Fibroblast of lung (primary cell): ENCODE measurements around the gene BMP4. TPM values are rescaled to one million over a fixed set of nuclear protein-coding genes. Genes with fewer than 3 reads are reported as not detected.

Source experiments
- DNase-seq, 2 donors: peaks; one replicate each; pipeline versions ENCODE4 v3.0.0 to v3.0.0-alpha.2; 2010; ENCODE audit warnings: low read depth in 2 of 2
- H2AFZ ChIP-seq: 2 replicates; pipeline ENCODE4 v1.5.1; 2012; ENCODE audit warnings: low read length, control low read depth, inconsistent platforms
- H3K27ac ChIP-seq: 2 replicates; pipeline ENCODE4 v1.5.1; 2011; ENCODE audit warnings: low read length, control low read depth; ENCODE audit not compliant: insufficient read depth
- H3K27me3 ChIP-seq: 2 replicates; pipeline ENCODE4 v1.5.1; 2011; ENCODE audit warnings: mild to moderate bottlenecking, low read length; ENCODE audit not compliant: control insufficient read depth, insufficient read depth
- H3K36me3 ChIP-seq: 2 replicates; pipeline ENCODE4 v1.5.1; 2011; ENCODE audit warnings: low read length; ENCODE audit not compliant: control insufficient read depth, insufficient read depth
- H3K4me1 ChIP-seq: 2 replicates; pipeline ENCODE4 v1.5.1; 2011; ENCODE audit warnings: low read length; ENCODE audit not compliant: control insufficient read depth, insufficient read depth; ENCODE audit errors: extremely low read depth
- H3K4me2 ChIP-seq: 2 replicates; pipeline ENCODE4 v1.5.1; 2011; ENCODE audit warnings: low read length, control low read depth; ENCODE audit not compliant: insufficient read depth; ENCODE audit errors: extremely low read depth
- H3K4me3 ChIP-seq, 4 experiments: fragments of 200-600 bp in 1 of 4; sonication (generic) in 1 of 4; replicated peaks in 1 of 4; 2 replicates each; pipeline ENCODE4 v1.5.1; 2011 to 2016; ENCODE audit warnings: low read length in 4 of 4, low read depth in 3 of 4, mild to moderate bottlenecking in 3 of 4, control low read depth in 2 of 4, inconsistent platforms in 1 of 4, mixed read lengths in 1 of 4; ENCODE audit not compliant: insufficient read depth in 1 of 4; ENCODE audit errors: control extremely low read depth in 1 of 4
- H3K79me2 ChIP-seq: 2 replicates; pipeline ENCODE4 v1.5.1; 2012; ENCODE audit warnings: mild to moderate bottlenecking, low read length, inconsistent platforms; ENCODE audit not compliant: control insufficient read depth, insufficient read depth
- H3K9ac ChIP-seq: 2 replicates; pipeline ENCODE4 v1.5.1; 2011; ENCODE audit warnings: mild to moderate bottlenecking, low read length, control low read depth; ENCODE audit not compliant: insufficient read depth
- H3K9me3 ChIP-seq: 2 replicates; pipeline ENCODE4 v1.5.1; 2012; ENCODE audit warnings: low read depth, low read length; ENCODE audit not compliant: control insufficient read depth, insufficient read depth
- H4K20me1 ChIP-seq: 2 replicates; pipeline ENCODE4 v1.5.1; 2011; ENCODE audit warnings: low read length; ENCODE audit not compliant: control insufficient read depth, insufficient read depth; ENCODE audit errors: extremely low read depth
- CTCF ChIP-seq, 2 donors: IDR thresholded peaks in 1 of 2; conservative IDR thresholded peaks in 1 of 2; 1 replicate in 1 of 2; 2 replicates in 1 of 2; pipeline ENCODE4 v1.5.1; 2011 to 2012; ENCODE audit warnings: low read length in 2 of 2, control low read depth in 1 of 2, inconsistent platforms in 1 of 2, low read depth in 1 of 2, mild to moderate bottlenecking in 1 of 2
- EZH2 ChIP-seq: IDR thresholded peaks from 2 replicates; pipeline ENCODE4 v1.5.1; 2012; ENCODE audit warnings: low read length, control low read depth, mild to moderate bottlenecking; ENCODE audit errors: missing control alignments
- polyA plus RNA-seq, 2 donors: library from polyadenylated mRNA; depleted of rRNA in 1 of 2; stranded (reverse) in 1 of 2; unstranded in 1 of 2; fragments of >200 nt; gene quantifications; 2 replicates each; pipeline ENCODE4 v1.2.1, GENCODE V29; 2011 to 2012; ENCODE audit warnings: missing spikeins in 1 of 2
- total RNA-seq: library from RNA; depleted of rRNA; stranded (reverse); fragments of >200 nt; gene quantifications from 2 replicates; pipeline ENCODE4 v1.2.1, GENCODE V29; 2014

Gene BMP4
- total and polyA plus RNA-seq, 2 donors (not counting 1 experiment from before 2014, with no cell fraction given), result 11.4 to 77.5 TPM

- H3K4me3 ChIP-seq, result no peak overlapping the region
- H2AFZ ChIP-seq, result no peak overlapping the region
- peaks cover 11% of the 10 kb centered on the region for H3K4me1 ChIP-seq
- no peak overlapping the region for H3K27ac ChIP-seq
- no peaks in the 10 kb centered on the region for H3K9me3 ChIP-seq
- H3K4me2 ChIP-seq, result peak overlapping the region; percentile 25
- no peak overlapping the region for H3K9ac ChIP-seq
- no peak for TF ChIP-seq EZH2
- TF ChIP-seq CTCF (conservative IDR thresholded peaks at IDR 0.05 in 1 of 2, IDR thresholded peaks at IDR 0.05 in 1 of 2; ENCODE audit: low read depth in 1 of 2, low read length in 2 of 2), result no peak
- H3K79me2 ChIP-seq, result no peaks in the 10 kb centered on the region
- no peaks in the 10 kb centered on the region for H3K27me3 ChIP-seq
- peak; percentile 44 to 61 for DNase-seq
- no peaks in the 10 kb centered on the region for H4K20me1 ChIP-seq
- no peaks in the 10 kb centered on the region for H3K36me3 ChIP-seq
Measured at GRCh38 chr14:53927171-53927570, 29.5 kb downstream of the BMP4 start.

DNA sequence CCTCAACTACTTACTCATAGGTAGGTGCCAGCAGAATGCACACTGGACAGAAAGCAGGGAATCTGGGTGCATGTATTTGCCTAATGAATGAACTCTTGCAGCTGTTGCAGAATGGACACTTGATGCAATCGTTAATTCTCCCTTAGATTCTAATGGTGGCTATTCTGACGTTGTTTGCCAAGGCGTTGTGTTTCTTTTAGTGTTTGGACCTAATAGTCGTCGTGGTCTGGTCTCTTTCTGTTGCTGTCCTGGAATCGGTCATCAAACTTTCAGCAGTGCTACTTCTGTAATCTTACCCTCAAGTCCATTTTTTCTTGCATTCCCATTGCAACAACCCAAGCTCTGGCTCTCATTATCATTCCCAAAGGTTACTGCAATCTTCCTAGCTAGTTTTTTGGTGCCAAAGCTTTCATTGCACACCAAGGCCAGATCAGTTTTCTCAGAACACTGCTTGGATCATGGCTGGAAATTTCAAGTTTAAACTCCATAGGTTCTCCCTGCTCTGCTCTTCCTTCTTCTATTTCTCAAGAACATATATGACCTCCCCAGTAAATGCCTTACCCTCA, 31.3 kb downstream of the BMP4 start:
- H3K4me2 ChIP-seq, result no peak overlapping the region
- no peak for TF ChIP-seq EZH2
- TF ChIP-seq CTCF (conservative IDR thresholded peaks at IDR 0.05 in 1 of 2, IDR thresholded peaks at IDR 0.05 in 1 of 2; ENCODE audit: low read depth in 1 of 2, low read length in 2 of 2), result no peak
- H3K27me3 ChIP-seq, result no peaks in the 10 kb centered on the region
- H3K4me3 ChIP-seq, result no peak overlapping the region
- no peak overlapping the region for H3K9ac ChIP-seq
- H2AFZ ChIP-seq, result no peak overlapping the region
- no peaks in the 10 kb centered on the region for H3K79me2 ChIP-seq
- no peak overlapping the region for H3K27ac ChIP-seq
- DNase-seq, result peak in 1 of 2 donors; percentile 21
- no peaks in the 10 kb centered on the region for H4K20me1 ChIP-seq
- H3K9me3 ChIP-seq, result no peaks in the 10 kb centered on the region
- H3K4me1 ChIP-seq, result peaks cover 11% of the 10 kb centered on the region
- no peaks in the 10 kb centered on the region for H3K36me3 ChIP-seq

GRCh38 chr14:53924753-53925152, 31.9 kb downstream of the BMP4 start:
- no peak overlapping the region for H3K9ac ChIP-seq
- H3K4me1 ChIP-seq, result peaks cover 11% of the 10 kb centered on the region
- no peaks in the 10 kb centered on the region for H3K36me3 ChIP-seq
- H3K9me3 ChIP-seq, result no peaks in the 10 kb centered on the region
- no peak overlapping the region for H3K4me3 ChIP-seq
- no peak for TF ChIP-seq EZH2
- TF ChIP-seq CTCF (conservative IDR thresholded peaks at IDR 0.05 in 1 of 2, IDR thresholded peaks at IDR 0.05 in 1 of 2; ENCODE audit: low read depth in 1 of 2, low read length in 2 of 2), result no peak
- peak; percentile 85 to 95 for DNase-seq
- peak overlapping the region; percentile 4 for H3K4me2 ChIP-seq
- H3K27me3 ChIP-seq, result no peaks in the 10 kb centered on the region
- no peak overlapping the region for H2AFZ ChIP-seq
- H4K20me1 ChIP-seq, result no peaks in the 10 kb centered on the region
- H3K79me2 ChIP-seq, result no peaks in the 10 kb centered on the region
- no peak overlapping the region for H3K27ac ChIP-seq
